Measurements from ENCODE around the gene FSIP1. TPM values are rescaled to one million over a fixed set of nuclear protein-coding genes. Genes with fewer than 3 reads are reported as not detected.
"Not testable (repeated sequence)": the region's sequence is repeated elsewhere in the genome, so short reads cannot be mapped to it uniquely, and the experiment has no call there.

Gene FSIP1
- total RNA-seq (0.53 TPM), polyA plus RNA-seq (ENCODE audit: insufficient read depth in 1 of 8, insufficient read length in 8 of 8, low replicate concordance in 1 of 8) (under 1 TPM; 0.17 to 0.60 (median 0.32) TPM)
- long read RNA-seq, donor 1, result 0 reads
- long read RNA-seq, donor 2, result 0 reads
- long read RNA-seq, donor 3, result 0 reads
- long read RNA-seq, donor 4, result 0 reads
- long read RNA-seq, donor 5, partial matches to known transcripts, result 278 of 287 reads
- long read RNA-seq, donor 5, other reads (novel, unspliced or antisense), result 8 of 287 reads
- long read RNA-seq, donor 6, result 0 reads
- long read RNA-seq, donor 7, partial matches to known transcripts, result 79 of 79 reads
- long read RNA-seq, donor 7, other reads (novel, unspliced or antisense), result 0 of 79 reads
- long read RNA-seq, donor 8, result 0 reads
- long read RNA-seq, donor 9, result 0 reads
- long read RNA-seq, donor 10, result 0 reads
- long read RNA-seq, donor 11, result 0 reads

- no peaks in the 10 kb centered on the region for H3K27me3 ChIP-seq (ENCODE audit: control insufficient read depth, insufficient read depth, low read length)
- H3K9me3 ChIP-seq (replicated peaks; ENCODE audit: control insufficient read depth, low read depth, low read length), result no peaks in the 10 kb centered on the region
- peak within 1 kb of the TSS; percentile 92 for H3K27ac ChIP-seq (ENCODE audit: low read length)
- under 1% methylated on average over 54 of the region's 64 CpGs for WGBS (ENCODE audit: insufficient coverage)
- H3K4me3 ChIP-seq (ENCODE audit: low read length), result peak within 1 kb of the TSS; percentile 77
- H3K36me3 ChIP-seq (ENCODE audit: control insufficient read depth, insufficient read depth, low read length), result no peaks in the 10 kb centered on the region
- H3K4me1 ChIP-seq (ENCODE audit: control insufficient read depth, insufficient read depth, low read length), result peaks cover 4% of the 10 kb centered on the region
- peak; percentile 98 for DNase-seq
Observed at GRCh38 chr15:39782441-39783138, at the start of gene FSIP1. FSIP1 (minus strand) TSS chr15:39782841; CDS start chr15:39776524, 6,317 bp downstream.

- Histone ChIP-seq H3K27me3 (ENCODE audit: control insufficient read depth, insufficient read depth, low read length) (peaks cover 2% of the 10 kb centered on the region), H3K4me3 (ENCODE audit: low read length) (no peak overlapping the region), H3K9me3 (replicated peaks; ENCODE audit: control insufficient read depth, low read depth, low read length) (no peaks in the 10 kb centered on the region), H3K36me3 (ENCODE audit: control insufficient read depth, insufficient read depth, low read length) (no peaks in the 10 kb centered on the region), H3K4me1 (ENCODE audit: control insufficient read depth, insufficient read depth, low read length) (peaks cover 7% of the 10 kb centered on the region), H3K27ac (ENCODE audit: low read length) (no peak overlapping the region)
- no CpG with 5 or more reads among the region's 1 CpG for WGBS (ENCODE audit: insufficient coverage)
- no peak for DNase-seq
Observed at GRCh38 chr15:39830166-39830565, 47.5 kb upstream of the FSIP1 start.

GRCh38 chr15:39828374-39828931 lies 45.8 kb upstream of the FSIP1 start:
- no peaks in the 10 kb centered on the region for H3K36me3 ChIP-seq (ENCODE audit: control insufficient read depth, insufficient read depth, low read length)
- H3K27me3 ChIP-seq (ENCODE audit: control insufficient read depth, insufficient read depth, low read length), result peaks cover 2% of the 10 kb centered on the region
- peak; percentile 25 for DNase-seq
- H3K27ac ChIP-seq (ENCODE audit: low read length), result no peak overlapping the region
- H3K9me3 ChIP-seq (replicated peaks; ENCODE audit: control insufficient read depth, low read depth, low read length), result no peaks in the 10 kb centered on the region
- no peak overlapping the region for H3K4me3 ChIP-seq (ENCODE audit: low read length)
- peaks cover 7% of the 10 kb centered on the region for H3K4me1 ChIP-seq (ENCODE audit: control insufficient read depth, insufficient read depth, low read length)
- 29% methylated on average over 3 of the region's 6 CpGs for WGBS (ENCODE audit: insufficient coverage)

- no CpG with 5 or more reads among the region's 2 CpGs for WGBS (ENCODE audit: insufficient coverage)
- Histone ChIP-seq H3K9me3 (replicated peaks; ENCODE audit: control insufficient read depth, low read depth, low read length) (no peaks in the 10 kb centered on the region), H3K27me3 (ENCODE audit: control insufficient read depth, insufficient read depth, low read length) (peaks cover 2% of the 10 kb centered on the region), H3K4me1 (ENCODE audit: control insufficient read depth, insufficient read depth, low read length) (peaks cover 7% of the 10 kb centered on the region), H3K4me3 (ENCODE audit: low read length) (no peak overlapping the region), H3K27ac (ENCODE audit: low read length) (no peak overlapping the region), H3K36me3 (ENCODE audit: control insufficient read depth, insufficient read depth, low read length) (no peaks in the 10 kb centered on the region)
- no peak for DNase-seq
Observed at GRCh38 chr15:39826975-39827374, 44.3 kb upstream of the FSIP1 start.

- no peaks in the 10 kb centered on the region for H3K36me3 ChIP-seq (ENCODE audit: control insufficient read depth, insufficient read depth, low read length)
- H3K4me1 ChIP-seq (ENCODE audit: control insufficient read depth, insufficient read depth, low read length), result peaks cover 7% of the 10 kb centered on the region
- no peak for DNase-seq
- H3K4me3 ChIP-seq (ENCODE audit: low read length), result no peak overlapping the region
- H3K9me3 ChIP-seq (replicated peaks; ENCODE audit: control insufficient read depth, low read depth, low read length), result no peaks in the 10 kb centered on the region
- H3K27me3 ChIP-seq (ENCODE audit: control insufficient read depth, insufficient read depth, low read length), result peaks cover 2% of the 10 kb centered on the region
- no CpG with 5 or more reads among the region's 2 CpGs for WGBS (ENCODE audit: insufficient coverage)
- H3K27ac ChIP-seq (ENCODE audit: low read length), result no peak overlapping the region
Observed at GRCh38 chr15:39823634-39824033, 41.0 kb upstream of the FSIP1 start.

- no peaks in the 10 kb centered on the region for H3K36me3 ChIP-seq (ENCODE audit: control insufficient read depth, insufficient read depth, low read length)
- H3K27me3 ChIP-seq (ENCODE audit: control insufficient read depth, insufficient read depth, low read length), result no peaks in the 10 kb centered on the region
- no peak overlapping the region for H3K4me3 ChIP-seq (ENCODE audit: low read length)
- H3K27ac ChIP-seq (ENCODE audit: low read length), result no peak overlapping the region
- H3K4me1 ChIP-seq (ENCODE audit: control insufficient read depth, insufficient read depth, low read length), result no peaks in the 10 kb centered on the region
- DNase-seq, result no peak
- no peaks in the 10 kb centered on the region for H3K9me3 ChIP-seq (replicated peaks; ENCODE audit: control insufficient read depth, low read depth, low read length)
- 32% methylated on average over 3 of the region's 3 CpGs for WGBS (ENCODE audit: insufficient coverage)
Observed at GRCh38 chr15:39820050-39820602, 37.5 kb upstream of the FSIP1 start.

- H3K4me1 ChIP-seq (ENCODE audit: control insufficient read depth, insufficient read depth, low read length), result no peaks in the 10 kb centered on the region
- DNase-seq, result peak; percentile 29
- no peak overlapping the region for H3K27ac ChIP-seq (ENCODE audit: low read length)
Observed at GRCh38 chr15:39819533-39819932, 36.9 kb upstream of the FSIP1 start.

GRCh38 chr15:39817892-39818291 lies 35.3 kb upstream of the FSIP1 start:
- Histone ChIP-seq H3K4me3 (ENCODE audit: low read length) (no peak overlapping the region), H3K9me3 (replicated peaks; ENCODE audit: control insufficient read depth, low read depth, low read length) (no peaks in the 10 kb centered on the region), H3K4me1 (ENCODE audit: control insufficient read depth, insufficient read depth, low read length) (no peaks in the 10 kb centered on the region), H3K27me3 (ENCODE audit: control insufficient read depth, insufficient read depth, low read length) (no peaks in the 10 kb centered on the region), H3K27ac (ENCODE audit: low read length) (no peak overlapping the region), H3K36me3 (ENCODE audit: control insufficient read depth, insufficient read depth, low read length) (no peaks in the 10 kb centered on the region)
- no peak for DNase-seq

More at GRCh38 chr15:39819533-39819932, 36.9 kb upstream of the FSIP1 start:
- no peaks in the 10 kb centered on the region for H3K9me3 ChIP-seq (replicated peaks; ENCODE audit: control insufficient read depth, low read depth, low read length)
- H3K27me3 ChIP-seq (ENCODE audit: control insufficient read depth, insufficient read depth, low read length), result no peaks in the 10 kb centered on the region
- WGBS (ENCODE audit: insufficient coverage), result no CpG with 5 or more reads among the region's 3 CpGs
- no peaks in the 10 kb centered on the region for H3K36me3 ChIP-seq (ENCODE audit: control insufficient read depth, insufficient read depth, low read length)
- H3K4me3 ChIP-seq (ENCODE audit: low read length), result no peak overlapping the region

- H3K27me3 ChIP-seq (ENCODE audit: control insufficient read depth, insufficient read depth, low read length), result no peaks in the 10 kb centered on the region
- WGBS (ENCODE audit: insufficient coverage), result no CpG with 5 or more reads among the region's 1 CpG
- H3K9me3 ChIP-seq (replicated peaks; ENCODE audit: control insufficient read depth, low read depth, low read length), result no peaks in the 10 kb centered on the region
- no peak overlapping the region for H3K27ac ChIP-seq (ENCODE audit: low read length)
- H3K4me1 ChIP-seq (ENCODE audit: control insufficient read depth, insufficient read depth, low read length), result no peaks in the 10 kb centered on the region
- no peak for DNase-seq
- no peak overlapping the region for H3K4me3 ChIP-seq (ENCODE audit: low read length)
- H3K36me3 ChIP-seq (ENCODE audit: control insufficient read depth, insufficient read depth, low read length), result no peaks in the 10 kb centered on the region
Observed at GRCh38 chr15:39814489-39814888, 31.8 kb upstream of the FSIP1 start.

- H3K27me3 ChIP-seq (ENCODE audit: control insufficient read depth, insufficient read depth, low read length); H3K27ac ChIP-seq (ENCODE audit: low read length); H3K36me3 ChIP-seq (ENCODE audit: control insufficient read depth, insufficient read depth, low read length); DNase-seq; H3K4me1 ChIP-seq (ENCODE audit: control insufficient read depth, insufficient read depth, low read length); H3K4me3 ChIP-seq (ENCODE audit: low read length); H3K9me3 ChIP-seq (replicated peaks; ENCODE audit: control insufficient read depth, low read depth, low read length): not testable (repeated sequence)
- 100% methylated on average over 2 of the region's 3 CpGs for WGBS (ENCODE audit: insufficient coverage)
Observed at GRCh38 chr15:39812651-39813050, 30.0 kb upstream of the FSIP1 start.

Measured in muscle of leg (tissue), 16 donors.